Stimulated activated CD8-positive, alpha-beta memory T cell treated with anti-CD3 and anti-CD28 coated beads, Interleukin-2, amount 100 ng/mL, for 48 hours (primary cell): ENCODE data around the gene PCDHA2.
"Not testable (repeated sequence)": the region's sequence is repeated elsewhere in the genome, so short reads cannot be mapped to it uniquely, and the experiment has no call there.

Experiments
- DNase-seq, 2 donors: peaks; one replicate each; pipeline ENCODE4 v3.0.0-alpha.2; 2020; ENCODE audit warnings: low read depth in 2 of 2

Gene PCDHA2

GRCh38 chr5:140794595-140795258 lies at the start of gene PCDHA2:
PCDHA2 (plus strand) TSS chr5:140794852.
- DNase-seq: no peak

- no peak for DNase-seq
Observed at GRCh38 chr5:140753561-140753960, 41.1 kb upstream of the PCDHA2 start.

- DNase-seq: no peak
Observed at GRCh38 chr5:140764177-140764973, 30.3 kb upstream of the PCDHA2 start.

GRCh38 chr5:140767444-140767843 lies 27.2 kb upstream of the PCDHA2 start:
- DNase-seq: no peak

- no peak for DNase-seq
Observed at GRCh38 chr5:140780512-140780911, 14.1 kb upstream of the PCDHA2 start.

- no peak for DNase-seq
Observed at GRCh38 chr5:140785905-140786686, 8.6 kb upstream of the PCDHA2 start, which contains the start of gene PCDHA1. PCDHA1 (plus strand) TSS chr5:140786140.

- DNase-seq: not testable (repeated sequence)
Observed at GRCh38 chr5:140787422-140787821, 7.2 kb upstream of the PCDHA2 start.

GRCh38 chr5:140787849-140788504 lies 6.7 kb upstream of the PCDHA2 start:
- DNase-seq: not testable (repeated sequence)

GRCh38 chr5:140791089-140791488 lies 3.6 kb upstream of the PCDHA2 start:
- no peak for DNase-seq

- no peak for DNase-seq
Observed at GRCh38 chr5:140795259-140795641, 598 bp downstream of the PCDHA2 start.

- DNase-seq: not testable (repeated sequence)
Observed at GRCh38 chr5:140796072-140796717, 1.5 kb downstream of the PCDHA2 start.

- no peak for DNase-seq
Observed at GRCh38 chr5:140796718-140797095, 2.1 kb downstream of the PCDHA2 start.

GRCh38 chr5:140800816-140801493 lies 6.3 kb downstream of the PCDHA2 start, which contains the start of gene PCDHA3:
PCDHA3 (plus strand) TSS chr5:140801057.
- DNase-seq: no peak

- no peak for DNase-seq
Observed at GRCh38 chr5:140801494-140801841, 6.8 kb downstream of the PCDHA2 start.

- not testable (repeated sequence) for DNase-seq
Observed at GRCh38 chr5:140802381-140802780, 7.7 kb downstream of the PCDHA2 start.

- no peak for DNase-seq
Observed at GRCh38 chr5:140802781-140803271, 8.2 kb downstream of the PCDHA2 start.

- DNase-seq: no peak
Observed at GRCh38 chr5:140806834-140807775, 12.5 kb downstream of the PCDHA2 start, which contains the start of gene PCDHA4. PCDHA4 (plus strand) TSS chr5:140807068.

- not testable (repeated sequence) for DNase-seq
Observed at GRCh38 chr5:140808241-140808888, 13.7 kb downstream of the PCDHA2 start.

GRCh38 chr5:140808889-140809291 lies 14.2 kb downstream of the PCDHA2 start:
- no peak for DNase-seq
